Measurements from ENCODE around the gene MARCHF3. TPM values are rescaled to one million over a fixed set of nuclear protein-coding genes. Genes with fewer than 3 reads are reported as not detected.

The MARCHF3 gene
- total RNA-seq, 4 donors from 2014 or later: 1.7 to 13.9 (median 2.5) TPM

- DNase-seq (ENCODE audit: extremely low spot score): no peak
- Histone ChIP-seq H3K27ac (replicated peaks in 1 of 4) (no peak overlapping the region), H3K4me1 (peaks cover 0 to 14% (median 0%) of the 10 kb centered on the region in 4 donors), H3K9me3 (no peaks in the 10 kb centered on the region), H3K4me3 (no peak overlapping the region), H3K27me3 (no peaks in the 10 kb centered on the region), H3K36me3 (no peaks in the 10 kb centered on the region)
- TF ChIP-seq POLR2AphosphoS5 (IDR thresholded peaks at IDR 0.05): no peak
- no peak for TF ChIP-seq POLR2A (IDR thresholded peaks at IDR 0.05; ENCODE audit: low read depth)
- TF ChIP-seq CTCF (IDR thresholded peaks at IDR 0.05): no peak
- TF ChIP-seq EP300 (IDR thresholded peaks at IDR 0.05): no peak
- intact Hi-C loops (cut with DNase I): no loop called here
Observed at GRCh38 chr5:126938466-126938865, 91.9 kb downstream of the MARCHF3 start.

- 91% methylated on average over 2 of the region's 2 CpGs for WGBS
- intact Hi-C loops (cut with DNase I): no loop called here
- Histone ChIP-seq H3K4me1 (peaks cover 0 to 14% (median 0%) of the 10 kb centered on the region in 4 donors), H3K9me3 (no peaks in the 10 kb centered on the region), H3K27ac (replicated peaks in 1 of 4) (no peak overlapping the region), H3K27me3 (no peaks in the 10 kb centered on the region), H3K4me3 (no peak overlapping the region), H3K36me3 (no peaks in the 10 kb centered on the region)
- TF ChIP-seq POLR2A (IDR thresholded peaks at IDR 0.05; ENCODE audit: low read depth) (no peak), EP300 (IDR thresholded peaks at IDR 0.05) (no peak), CTCF (IDR thresholded peaks at IDR 0.05) (no peak), POLR2AphosphoS5 (IDR thresholded peaks at IDR 0.05) (no peak)
- DNase-seq (ENCODE audit: extremely low spot score): no peak
Observed at GRCh38 chr5:126937771-126938170, 92.6 kb downstream of the MARCHF3 start.

- Histone ChIP-seq H3K9me3 (no peaks in the 10 kb centered on the region), H3K36me3 (no peaks in the 10 kb centered on the region), H3K4me3 (no peak overlapping the region), H3K4me1 (peaks cover 0 to 10% (median 0%) of the 10 kb centered on the region in 4 donors), H3K27me3 (no peaks in the 10 kb centered on the region), H3K27ac (replicated peaks in 1 of 4) (no peak overlapping the region)
- intact Hi-C loops (cut with DNase I): no loop called here
- WGBS: 88% methylated on average over 4 of the region's 4 CpGs
- no peak for DNase-seq (ENCODE audit: extremely low spot score)
- no peak for TF ChIP-seq POLR2A (IDR thresholded peaks at IDR 0.05; ENCODE audit: low read depth)
Observed at GRCh38 chr5:126936775-126937418, 93.5 kb downstream of the MARCHF3 start.

- no peak for DNase-seq (ENCODE audit: extremely low spot score)
- Histone ChIP-seq H3K36me3 (no peaks in the 10 kb centered on the region), H3K27ac (replicated peaks in 1 of 4) (no peak overlapping the region), H3K9me3 (no peaks in the 10 kb centered on the region), H3K4me1 (no peaks in the 10 kb centered on the region), H3K27me3 (no peaks in the 10 kb centered on the region), H3K4me3 (no peak overlapping the region)
- TF ChIP-seq EP300 (IDR thresholded peaks at IDR 0.05) (no peak), POLR2AphosphoS5 (IDR thresholded peaks at IDR 0.05) (no peak), POLR2A (IDR thresholded peaks at IDR 0.05; ENCODE audit: low read depth) (no peak), CTCF (IDR thresholded peaks at IDR 0.05) (no peak)
- 95% methylated on average over 3 of the region's 3 CpGs for WGBS
- intact Hi-C loops (cut with DNase I): no loop called here
Observed at GRCh38 chr5:126931963-126932660, 98.2 kb downstream of the MARCHF3 start.

GRCh38 chr5:126928041-126928440 lies 102.3 kb downstream of the MARCHF3 start:
- H3K27me3 ChIP-seq: no peaks in the 10 kb centered on the region
- no peaks in the 10 kb centered on the region for H3K4me1 ChIP-seq
- intact Hi-C loops (cut with DNase I): no loop called here
- no peak for DNase-seq (ENCODE audit: extremely low spot score)
- 89% methylated on average over 3 of the region's 3 CpGs for WGBS
- TF ChIP-seq EP300 (IDR thresholded peaks at IDR 0.05): no peak
- no peak for TF ChIP-seq POLR2A (IDR thresholded peaks at IDR 0.05; ENCODE audit: low read depth)
- TF ChIP-seq POLR2AphosphoS5 (IDR thresholded peaks at IDR 0.05): no peak
- no peak for TF ChIP-seq CTCF (IDR thresholded peaks at IDR 0.05)
- H3K9me3 ChIP-seq: no peaks in the 10 kb centered on the region
- H3K36me3 ChIP-seq: no peaks in the 10 kb centered on the region
- no peak overlapping the region for H3K27ac ChIP-seq (replicated peaks in 1 of 4)
- H3K4me3 ChIP-seq: no peak overlapping the region

Measured in esophagus muscularis mucosa (tissue), 4 donors.